IMR-90 (cell line): ENCODE measurements around the gene NFIA. TPM values are rescaled to one million over a fixed set of nuclear protein-coding genes. Genes with fewer than 3 reads are reported as not detected.

Source experiments
- ATAC-seq: fragments of 200-7000 bp; cut with Tn5 transposase; 2 replicates; pipeline ENCODE4 v1.9.1; 2020; ENCODE audit warnings: low read depth, mild to moderate bottlenecking, moderate library complexity
- BruUV-seq: library from RNA; stranded (reverse); fragments of 400-500 nt; replicated peaks from 2 replicates; lab custom pipeline; 2021; lab: Mats Ljungman, UMichigan
- CTCF ChIA-PET: fragments of 300-600 bp; formaldehyde crosslinking; extraction: SDS; loops from one replicate; lab custom pipeline; 2021; ENCODE audit warnings: antibody characterized with exemption; lab: Yijun Ruan, JAX
- POLR2A ChIA-PET: fragments of 300-600 bp; sonication (Branson Sonifier 250); formaldehyde crosslinking; loops from one replicate; lab custom pipeline; 2022; ENCODE audit warnings: antibody characterized with exemption; ENCODE audit not compliant: unreplicated experiment; lab: Charles Lee
- DNase-seq: peaks from one replicate; pipeline ENCODE4 v3.0.0; 2013
- H2AFZ ChIP-seq: replicated peaks from 2 replicates; pipeline ENCODE3; 2013; ENCODE audit warnings: low read length, mild to moderate bottlenecking; ENCODE audit not compliant: poor library complexity
- H2AK5ac ChIP-seq: 2 replicates; pipeline ENCODE4 v1.6.1; 2013; ENCODE audit warnings: low read depth, low read length, inconsistent platforms
- H2AK9ac ChIP-seq: replicated peaks from 2 replicates; pipeline ENCODE3; 2013; ENCODE audit warnings: mild to moderate bottlenecking, low read depth, low read length, moderate library complexity; ENCODE audit not compliant: poor library complexity
- H2BK120ac ChIP-seq: 2 replicates; pipeline ENCODE4 v1.6.1; 2013; ENCODE audit warnings: low read depth, low read length, inconsistent platforms
- H2BK15ac ChIP-seq: 3 replicates; pipeline ENCODE4 v1.6.1; 2013; ENCODE audit warnings: low read depth, low read length, inconsistent platforms
- H2BK20ac ChIP-seq: 2 replicates; pipeline ENCODE4 v1.6.1; 2013; ENCODE audit warnings: low read depth, mild to moderate bottlenecking, inconsistent platforms, low read length, moderate library complexity
- H2BK5ac ChIP-seq: 2 replicates; pipeline ENCODE4 v1.6.1; 2013; ENCODE audit warnings: mild to moderate bottlenecking, low read depth, low read length, inconsistent platforms; ENCODE audit not compliant: poor library complexity, severe bottlenecking
- H3K14ac ChIP-seq: replicated peaks from 2 replicates; pipeline ENCODE4 v1.6.1; 2013; ENCODE audit warnings: low read depth, low read length, inconsistent platforms
- H3K18ac ChIP-seq: 2 replicates; pipeline ENCODE4 v1.6.1; 2013; ENCODE audit warnings: low read depth, low read length, control low read depth
- H3K23ac ChIP-seq: 2 replicates; pipeline ENCODE4 v1.6.1; 2013; ENCODE audit warnings: low read depth, low read length, inconsistent platforms
- H3K27ac ChIP-seq: 2 replicates; pipeline ENCODE4 v1.5.1; 2013; ENCODE audit warnings: mild to moderate bottlenecking, control low read depth, low read length; ENCODE audit not compliant: insufficient read depth
- H3K27me3 ChIP-seq: 2 replicates; pipeline ENCODE4 v1.6.1; 2013; ENCODE audit warnings: low read length; ENCODE audit not compliant: control insufficient read depth, insufficient read depth
- H3K36me3 ChIP-seq: 2 replicates; pipeline ENCODE4 v1.6.1; 2013; ENCODE audit warnings: low read length, mixed read lengths; ENCODE audit not compliant: control insufficient read depth, insufficient read depth
- H3K4ac ChIP-seq: 2 replicates; pipeline ENCODE4 v1.6.1; 2013; ENCODE audit warnings: low read depth, low read length, inconsistent platforms
- H3K4me1 ChIP-seq: 2 replicates; pipeline ENCODE4 v1.6.1; 2013; ENCODE audit warnings: low read length, mixed read lengths; ENCODE audit not compliant: control insufficient read depth, insufficient read depth
- H3K4me2 ChIP-seq: 2 replicates; pipeline ENCODE4 v1.6.1; 2013; ENCODE audit warnings: low read depth, mild to moderate bottlenecking, control low read depth, low read length, moderate library complexity
- H3K4me3 ChIP-seq: 2 replicates; pipeline ENCODE4 v1.5.1; 2013; ENCODE audit warnings: low read depth, mild to moderate bottlenecking, control low read depth, low read length, moderate library complexity; ENCODE audit not compliant: insufficient read depth
- H3K56ac ChIP-seq: 2 replicates; pipeline ENCODE4 v1.6.1; 2013; ENCODE audit warnings: low read length, inconsistent platforms; ENCODE audit not compliant: insufficient read depth; ENCODE audit errors: extremely low read depth
- H3K79me1 ChIP-seq, 2 experiments: 2 replicates each; pipeline ENCODE4 v1.6.1; 2013; ENCODE audit warnings: low read length in 2 of 2, inconsistent platforms in 1 of 2, low read depth in 1 of 2
- H3K9ac ChIP-seq: 2 replicates; pipeline ENCODE4 v1.6.1; 2013; ENCODE audit warnings: low read depth, low read length, control low read depth
- H3K9me1 ChIP-seq: 2 replicates; pipeline ENCODE4 v1.6.1; 2013; ENCODE audit warnings: low read length, inconsistent platforms; ENCODE audit not compliant: insufficient read depth
- H3K9me3 ChIP-seq: 2 replicates; pipeline ENCODE4 v1.6.1; 2013; ENCODE audit warnings: low read length; ENCODE audit not compliant: control insufficient read depth, insufficient read depth
- H4K20me1 ChIP-seq: 2 replicates; pipeline ENCODE4 v1.6.1; 2013; ENCODE audit warnings: low read length, inconsistent platforms; ENCODE audit not compliant: insufficient read depth
- H4K5ac ChIP-seq: 2 replicates; pipeline ENCODE4 v1.6.1; 2013; ENCODE audit warnings: mild to moderate bottlenecking, low read depth, low read length, control low read depth
- H4K8ac ChIP-seq, 2 experiments: 2 replicates each; pipeline ENCODE4 v1.6.1; 2013; ENCODE audit warnings: low read depth in 2 of 2, low read length in 2 of 2, control low read depth in 1 of 2, inconsistent platforms in 1 of 2
- H4K91ac ChIP-seq: 2 replicates; pipeline ENCODE4 v1.6.1; 2013; ENCODE audit warnings: low read depth, low read length, inconsistent platforms; ENCODE audit not compliant: insufficient read depth
- BHLHE40 ChIP-seq: fragments of 150-350 bp; IDR thresholded peaks from 2 replicates; pipeline ENCODE4 v1.6.1; 2016; ENCODE audit warnings: mild to moderate bottlenecking, low read depth, low read length
- FOS ChIP-seq: fragments of 150-350 bp; IDR thresholded peaks from 2 replicates; pipeline ENCODE4 v1.6.1; 2016; ENCODE audit warnings: low read depth, low read length
- MAZ ChIP-seq: IDR thresholded peaks from 2 replicates; pipeline ENCODE4 v1.6.1; 2012; ENCODE audit warnings: low read depth, mild to moderate bottlenecking, low read length, improper control_type of control experiment, moderate library complexity, borderline replicate concordance
- MXI1 ChIP-seq: IDR thresholded peaks from 2 replicates; pipeline ENCODE4 v1.6.1; 2012; ENCODE audit warnings: low read depth, mild to moderate bottlenecking, low read length, moderate library complexity, borderline replicate concordance
- RAD21 ChIP-seq: IDR thresholded peaks from 2 replicates; pipeline ENCODE4 v1.6.1; 2012; ENCODE audit warnings: low read length, improper control_type of control experiment
- RFX5 ChIP-seq: IDR thresholded peaks from 2 replicates; pipeline ENCODE4 v1.8.0; 2012; ENCODE audit warnings: low read depth, mild to moderate bottlenecking, low read length, moderate library complexity
- SMC3 ChIP-seq: fragments of 150-350 bp; IDR thresholded peaks from 2 replicates; pipeline ENCODE4 v1.6.1; 2016; ENCODE audit warnings: low read depth, mild to moderate bottlenecking, antibody characterized with exemption, low read length, moderate library complexity
- WGBS, 2 experiments: methylation state at CpG; one replicate each; pipeline versions ENCODE4 v1.1.5 to v1.1.7; 2013; ENCODE audit warnings: missing lambda C conversion rate in 2 of 2; ENCODE audit not compliant: insufficient read length in 1 of 2; ENCODE audit errors: extremely low coverage in 2 of 2; 5-methylcytosine and 5-hydroxymethylcytosine counted together
- dilution Hi-C: fragments of 300-500 bp; cut with HindIII; formaldehyde crosslinking; loops from one replicate; pipeline ENCODE4 v1.14.3; 2018; ENCODE audit warnings: low sequenced_read_pairs; ENCODE audit not compliant: unreplicated experiment
- in situ Hi-C: fragments of 300-500 bp; cut with MboI; formaldehyde crosslinking; loops from 3 replicates; pipeline ENCODE4 v1.14.3; 2019; ENCODE audit warnings: low sequenced_read_pairs, inconsistent platforms, mixed read lengths
- intact Hi-C: fragments of 100-400 bp; cut with micrococcal nuclease; formaldehyde crosslinking; loops from 2 replicates; pipeline ENCODE4 v1.10.0; 2022
- polyA plus RNA-seq, 3 experiments: library from polyadenylated mRNA; depleted of rRNA; stranded (reverse); fragments of >200 nt; gene quantifications; 2 replicates each; pipeline ENCODE4 v1.2.3, GENCODE V29; 2012; ENCODE audit warnings: low replicate concordance in 1 of 3
- total RNA-seq: library from RNA; depleted of rRNA; stranded (reverse); fragments of >200 nt; gene quantifications from 2 replicates; pipeline ENCODE4 v1.2.3, GENCODE V29; 2012

Gene NFIA
- total and polyA plus RNA-seq, 2 of the 4 experiments (the other 2 are of a cell fraction) = 1.6 to 2.2 TPM

GRCh38 chr1:61085983-61086644, 3.8 kb downstream of the NFIA start:
- DNase-seq (no peak), ATAC-seq (no peak)
- H3K9me1 ChIP-seq = no peaks in the 10 kb centered on the region
- H3K27me3 ChIP-seq = no peaks in the 10 kb centered on the region
- no peak overlapping the region for H2BK120ac ChIP-seq
- H3K14ac ChIP-seq = no peak overlapping the region
- in situ Hi-C loops = no loop called here
- no peak overlapping the region for H3K56ac ChIP-seq
- H3K23ac ChIP-seq = no peak overlapping the region
- H3K18ac ChIP-seq = no peak overlapping the region
- H4K91ac ChIP-seq = no peak overlapping the region
- H3K4me2 ChIP-seq = no peak overlapping the region
- TF ChIP-seq MXI1 = no peak
- no peak for TF ChIP-seq RAD21
- TF ChIP-seq SMC3 = no peak
- TF ChIP-seq FOS = no peak
- TF ChIP-seq BHLHE40 = no peak
- TF ChIP-seq RFX5 = no peak
- TF ChIP-seq MAZ = no peak
- H4K20me1 ChIP-seq = no peaks in the 10 kb centered on the region
- H3K4ac ChIP-seq = no peak overlapping the region
- H3K4me3 ChIP-seq = no peak overlapping the region
- no peak overlapping the region for H3K27ac ChIP-seq
- no peak overlapping the region for H2BK20ac ChIP-seq
- H2AK5ac ChIP-seq = no peak overlapping the region
- no peaks in the 10 kb centered on the region for H3K9me3 ChIP-seq
- BruUV-seq = no TSS peak
- H2AK9ac ChIP-seq = no peak overlapping the region
- no peak overlapping the region for H4K5ac ChIP-seq
- no peak overlapping the region for H4K8ac ChIP-seq
- CTCF ChIA-PET = interaction anchor here (1.1 kb wide), 1 partner anchor 36 kb away, joined by 8 read pairs; no protein-coding TSS in a partner anchor
- no peak overlapping the region for H2BK15ac ChIP-seq
- no peak overlapping the region for H3K9ac ChIP-seq
- H3K36me3 ChIP-seq = peaks cover 6% of the 10 kb centered on the region; the same call in 1 of the 2 replicates
- WGBS, 2 experiments = no CpG with 5 or more reads among the region's 4 CpGs
- H2BK5ac ChIP-seq = no peak overlapping the region
- no peak overlapping the region for H2AFZ ChIP-seq
- no peaks in the 10 kb centered on the region for H3K79me1 ChIP-seq
- intact Hi-C loops = loop anchor here (2.0 kb wide), 2 partner anchors 13 to 97 kb away; no protein-coding TSS in a partner anchor
- H3K4me1 ChIP-seq = no peaks in the 10 kb centered on the region
- dilution Hi-C loops = no loop called here
- POLR2A ChIA-PET = no interaction called here
